HG03039 (cell line): ENCODE measurements around the gene GUK1.

ENCODE experiments used
- ATAC-seq: cut with Tn5 transposase; IDR thresholded peaks from one replicate; pipeline ENCODE4 v1.9.1; 2021; ENCODE audit warnings: mild to moderate bottlenecking, moderate library complexity; ENCODE audit not compliant: unreplicated experiment

GUK1 gene

DNA sequence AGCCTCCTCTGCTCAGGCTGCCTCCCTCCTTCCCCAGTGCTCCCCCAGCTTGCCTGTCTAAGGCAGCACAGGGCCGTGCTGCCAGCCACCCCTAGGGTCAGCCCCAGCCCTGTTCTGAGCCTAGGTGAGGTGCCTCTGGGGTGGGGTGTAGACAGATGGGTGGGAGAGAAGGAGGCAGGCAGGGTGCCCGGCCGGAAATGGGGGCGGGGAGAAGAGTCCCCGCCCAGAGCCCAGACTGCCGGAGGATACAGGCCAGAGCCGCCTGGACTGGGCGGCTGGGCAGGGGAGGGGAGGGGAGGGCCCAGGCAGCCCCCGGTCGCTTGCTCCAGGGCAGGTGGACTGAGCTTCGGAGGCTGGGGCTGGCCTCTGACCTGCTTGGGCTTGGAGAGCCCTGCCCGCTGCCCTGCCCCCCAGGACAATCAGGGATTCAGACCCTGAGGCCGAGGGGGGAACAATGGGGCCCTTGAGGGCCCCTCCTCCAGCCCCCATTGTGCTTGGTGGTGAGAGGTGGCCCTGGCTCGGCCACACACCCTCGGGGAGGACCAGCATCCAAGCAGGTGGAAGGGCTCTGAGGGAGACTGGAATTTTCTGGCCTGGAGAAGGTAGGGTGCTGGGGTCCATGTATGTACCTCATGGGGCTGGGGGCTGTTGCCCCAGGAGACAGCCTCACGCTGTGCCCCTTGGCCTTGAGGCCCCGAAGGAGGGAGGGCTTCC is 9.5 kb downstream of the GUK1 start, which contains the start of gene GJC2:
TSS of gene GJC2 (plus strand) at position 525 of the 714 bp plus-strand sequence. CDS start 7,829 bp downstream, outside the sequence.
- ATAC-seq, result no peak

DNA sequence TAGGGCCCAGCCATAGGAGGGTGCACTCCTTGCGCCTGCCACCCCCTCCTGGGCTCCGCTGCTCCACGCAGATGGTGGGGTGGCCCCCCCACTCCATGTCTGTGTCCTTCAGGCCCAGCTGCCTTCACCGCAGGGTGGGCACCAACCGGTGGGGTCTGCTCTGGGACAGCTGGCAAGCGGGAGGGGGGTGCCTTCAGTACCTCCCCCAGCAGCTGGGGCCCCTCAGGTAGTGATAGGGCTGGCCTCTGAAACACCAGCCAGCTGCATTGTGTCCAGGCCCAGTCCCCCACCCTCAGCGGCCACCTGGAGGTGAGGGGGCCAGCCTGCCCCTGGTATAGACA is 10.0 kb downstream of the GUK1 start:
- ATAC-seq, result no peak

DNA sequence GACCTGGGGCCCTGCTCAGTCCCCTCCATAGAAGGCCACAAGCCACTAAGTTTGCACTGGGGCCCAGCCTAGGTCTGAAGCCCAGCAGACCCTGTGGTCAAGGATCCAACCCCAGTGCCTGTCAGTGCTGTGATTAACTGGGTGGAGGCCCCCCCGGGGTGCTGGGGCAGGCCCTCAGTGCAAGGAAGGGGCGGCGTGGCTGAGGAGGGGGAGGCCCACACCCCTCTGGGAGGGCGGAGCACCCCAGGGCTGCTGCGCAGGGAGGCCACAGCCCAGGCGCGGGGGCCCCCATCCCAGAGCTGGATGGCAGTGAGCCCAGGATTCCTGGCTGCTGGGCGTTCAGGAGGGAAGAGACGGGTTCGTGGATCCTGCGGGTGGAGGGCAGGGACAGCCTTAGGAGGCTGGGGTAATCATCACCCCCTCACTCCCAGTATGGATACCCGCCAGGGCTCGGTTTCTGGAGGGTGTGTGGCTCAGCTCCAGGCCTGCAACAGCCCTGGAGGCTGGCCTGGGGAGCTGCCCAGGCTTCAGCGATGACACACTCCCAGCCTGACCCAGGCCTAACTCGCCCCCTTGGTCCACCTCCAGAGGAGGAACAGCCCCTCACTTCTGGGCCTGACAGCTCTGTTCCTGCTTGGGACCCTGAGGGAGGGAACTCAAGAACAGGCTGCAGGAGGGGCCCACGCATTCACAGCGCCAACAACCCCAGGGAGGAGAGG is 10.5 kb downstream of the GUK1 start:
- no peak for ATAC-seq

DNA sequence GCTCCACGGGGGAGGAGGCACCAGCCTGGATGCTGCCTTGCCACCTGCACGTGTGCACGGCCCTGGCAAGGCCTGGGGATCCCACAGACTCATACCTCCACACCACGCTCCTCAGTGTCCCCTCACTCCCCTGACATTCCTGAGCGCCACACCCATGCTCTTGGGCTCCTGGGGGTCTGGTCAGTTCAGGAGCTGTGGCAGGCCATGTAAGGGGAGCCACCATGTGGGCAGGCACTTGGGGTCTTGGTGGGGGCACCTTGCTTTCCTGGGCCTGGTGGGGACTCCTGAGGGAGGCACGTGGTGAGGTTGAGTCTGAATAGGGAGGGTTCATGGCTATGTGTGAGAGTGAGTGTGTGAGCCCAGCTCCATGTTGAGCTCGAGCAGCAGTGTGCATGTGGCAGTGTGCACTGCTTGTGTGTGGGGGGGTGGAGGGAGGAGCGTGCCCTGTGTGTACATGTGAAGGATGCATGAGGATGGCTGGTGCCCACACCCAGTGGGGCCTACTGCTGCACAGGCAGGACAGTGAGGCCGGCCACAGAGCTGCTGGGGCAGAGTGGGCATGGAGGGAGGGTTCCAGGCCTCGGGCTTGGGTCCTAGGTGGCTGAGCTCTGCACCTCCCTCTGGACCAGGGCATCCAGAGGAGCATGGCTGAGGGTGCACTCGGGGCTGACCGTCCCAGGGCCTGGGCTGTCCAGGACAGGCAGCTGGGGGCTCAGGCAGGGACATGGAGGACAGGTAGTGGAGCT is 11.3 kb downstream of the GUK1 start:
- ATAC-seq, result no peak

DNA sequence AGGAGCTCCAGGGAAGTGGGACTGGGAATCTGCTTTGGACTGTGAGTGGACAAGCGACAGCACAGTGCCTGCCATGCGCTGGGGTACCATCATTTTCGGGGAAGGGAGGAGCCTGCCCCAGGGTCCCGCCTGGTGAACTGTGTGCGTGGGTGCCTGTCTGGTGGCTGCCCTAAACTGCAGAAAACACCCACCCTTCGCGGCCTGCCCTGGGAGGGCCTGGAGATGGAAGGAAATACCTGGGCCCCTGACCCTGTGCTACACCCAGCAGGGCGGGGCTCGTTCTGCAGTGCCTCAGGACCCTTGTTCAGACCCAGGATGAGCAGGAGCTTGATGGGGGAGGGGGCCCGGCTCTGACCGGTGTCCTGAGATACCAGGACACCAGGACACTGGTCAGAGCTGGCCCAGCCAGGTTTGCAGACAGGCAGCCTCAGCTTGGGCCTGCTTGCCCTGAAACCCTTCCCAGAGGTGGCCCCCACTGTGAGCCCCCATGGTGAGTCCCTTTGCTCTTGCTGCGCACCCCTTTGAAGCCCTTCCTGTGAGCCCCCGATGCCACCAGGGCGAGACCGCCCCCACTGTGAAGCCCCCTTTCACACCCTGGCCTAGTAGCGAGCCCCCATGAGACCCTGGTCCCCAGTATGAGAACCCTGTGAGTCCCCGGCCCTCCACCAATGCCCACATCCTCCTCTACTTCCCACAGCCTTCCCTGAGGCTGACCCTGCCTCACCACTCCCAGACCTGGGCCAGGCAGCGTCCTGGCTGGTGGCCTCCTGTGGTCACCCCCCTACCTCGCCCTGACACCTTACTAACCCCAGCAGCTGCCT is 12.2 kb downstream of the GUK1 start:
- ATAC-seq, result no peak

DNA sequence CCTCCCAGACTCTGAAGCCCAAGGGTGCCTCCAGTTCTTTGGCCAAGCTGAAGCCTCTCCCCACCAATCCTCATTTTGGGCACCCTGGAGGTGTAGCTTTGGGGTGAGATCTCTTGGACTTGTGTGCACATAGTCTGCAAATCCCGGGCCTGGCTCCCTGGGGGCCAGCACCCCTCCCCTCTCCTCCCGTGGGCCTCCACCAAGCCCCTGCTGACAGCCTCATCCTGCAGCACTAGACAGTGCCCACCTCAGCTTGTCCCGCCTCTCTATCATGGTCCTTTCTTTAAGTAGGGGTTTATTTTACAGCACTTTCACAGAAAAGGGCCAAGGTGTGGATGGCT is 12.8 kb downstream of the GUK1 start:
- no peak for ATAC-seq

DNA sequence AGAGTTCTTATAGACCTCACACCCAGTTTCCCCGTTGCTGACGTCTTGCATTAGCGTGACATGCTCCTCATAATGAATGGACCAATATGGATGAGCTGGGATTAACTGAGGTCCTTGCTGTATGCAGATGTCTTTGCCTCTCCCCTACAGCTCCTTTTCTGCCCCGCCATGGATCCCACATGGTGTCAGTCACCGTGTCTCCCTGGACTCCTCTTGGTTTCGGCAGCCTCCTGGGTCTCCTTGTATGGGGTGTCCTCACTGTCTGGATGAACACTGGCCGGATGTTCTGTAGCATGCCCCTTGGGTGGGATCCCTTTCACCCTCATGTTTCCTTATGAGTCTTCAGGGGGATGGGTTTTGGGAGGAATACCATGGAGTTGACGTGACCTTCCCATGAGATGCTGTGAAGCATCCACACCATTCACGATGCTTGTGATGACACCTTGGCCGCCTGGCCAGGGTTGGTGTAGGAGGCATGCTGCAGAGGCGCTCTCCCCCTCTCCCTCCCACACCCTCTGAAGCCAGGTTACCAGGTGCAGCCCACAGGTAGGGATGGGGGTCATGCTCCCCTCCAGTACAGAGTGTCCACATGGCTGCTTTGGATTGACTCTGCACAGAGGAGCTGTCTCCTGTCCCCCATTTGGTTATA is 14.1 kb downstream of the GUK1 start:
- no peak for ATAC-seq

DNA sequence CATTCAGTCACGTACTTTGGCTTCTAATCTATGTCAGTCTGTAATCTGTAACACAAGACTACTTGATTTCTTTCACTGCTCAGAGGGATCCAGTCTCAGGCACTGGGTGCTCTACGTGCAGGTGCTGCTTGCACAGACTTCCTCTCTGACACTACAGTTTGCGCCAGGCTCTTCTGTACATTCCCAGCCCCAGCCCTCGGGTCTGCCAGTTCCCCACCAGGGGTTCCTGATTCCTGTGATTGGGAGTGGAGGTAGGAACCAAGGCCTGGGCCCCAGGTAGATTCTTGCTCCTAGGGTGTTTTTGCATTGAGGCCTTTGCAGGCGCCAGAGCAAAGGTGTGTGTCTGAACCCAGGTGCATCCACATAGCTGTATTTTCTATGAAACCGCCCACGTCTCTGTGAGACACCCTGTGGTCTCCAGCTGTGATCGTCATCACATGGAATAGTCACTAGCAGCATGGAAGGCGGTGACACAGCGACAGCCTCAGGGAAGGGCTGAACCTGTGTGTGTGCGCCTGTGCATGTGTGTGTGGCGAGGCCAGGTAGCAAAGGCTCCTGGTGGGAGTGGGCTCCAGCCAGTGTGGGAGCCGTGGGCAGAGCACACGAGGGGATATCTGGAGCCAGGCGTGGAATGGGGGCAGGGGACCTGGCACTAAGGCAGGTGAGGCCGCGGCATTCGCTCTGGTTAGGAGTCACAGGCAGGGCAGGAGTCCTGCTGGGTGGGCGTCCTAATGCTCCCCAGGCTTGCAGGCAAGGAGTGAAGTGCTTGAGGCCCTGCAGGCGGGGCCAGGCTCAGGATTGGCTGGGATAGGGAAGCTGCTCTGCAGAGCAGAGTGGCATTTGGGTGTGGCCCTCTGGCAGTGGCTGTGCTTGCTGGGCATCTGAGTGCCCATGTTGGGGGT is 14.8 kb downstream of the GUK1 start:
- ATAC-seq, result no peak

DNA sequence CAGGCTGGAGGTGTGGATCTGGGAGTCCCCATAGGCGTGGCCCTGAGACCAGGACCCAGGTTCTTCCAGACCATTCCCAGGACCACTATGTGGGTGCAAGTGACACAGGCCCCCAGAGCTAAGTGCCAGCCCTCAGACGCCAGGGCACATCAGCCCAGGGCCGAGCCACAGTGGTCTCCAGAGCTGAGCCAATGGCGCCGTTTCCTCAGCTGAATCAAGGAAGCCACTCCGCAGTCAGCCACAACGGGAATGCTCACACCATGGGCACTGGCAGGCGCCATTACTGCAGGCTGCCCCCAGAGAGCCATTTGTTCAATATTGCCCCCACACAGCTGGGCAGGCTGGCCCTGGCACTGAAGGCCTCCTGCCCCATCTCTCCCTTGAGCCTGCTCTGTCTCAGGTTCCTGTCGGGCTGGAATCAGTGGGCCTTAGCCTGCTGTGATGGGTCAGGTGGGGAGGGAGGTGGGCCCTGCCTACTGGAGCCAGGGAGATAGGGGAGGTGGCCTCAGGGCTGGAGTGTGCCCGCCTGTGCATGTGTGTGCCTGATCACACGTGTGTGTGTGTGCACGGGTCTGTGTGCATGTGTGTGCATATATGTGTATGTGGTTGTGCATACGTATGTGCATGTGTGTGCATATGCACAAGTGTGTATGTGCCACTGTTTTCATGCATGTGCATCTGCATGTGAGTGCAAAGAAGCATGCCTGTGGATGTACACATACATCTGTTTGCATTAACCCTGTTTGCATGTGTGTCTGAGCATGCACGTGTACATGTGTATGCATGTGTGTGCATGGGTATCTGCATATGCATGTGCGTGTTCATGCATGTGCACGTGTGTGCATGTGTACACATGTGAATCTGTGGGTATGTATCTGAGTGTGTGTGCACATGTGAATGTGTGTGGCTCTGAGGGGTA is 15.8 kb downstream of the GUK1 start:
- ATAC-seq, result no peak

DNA sequence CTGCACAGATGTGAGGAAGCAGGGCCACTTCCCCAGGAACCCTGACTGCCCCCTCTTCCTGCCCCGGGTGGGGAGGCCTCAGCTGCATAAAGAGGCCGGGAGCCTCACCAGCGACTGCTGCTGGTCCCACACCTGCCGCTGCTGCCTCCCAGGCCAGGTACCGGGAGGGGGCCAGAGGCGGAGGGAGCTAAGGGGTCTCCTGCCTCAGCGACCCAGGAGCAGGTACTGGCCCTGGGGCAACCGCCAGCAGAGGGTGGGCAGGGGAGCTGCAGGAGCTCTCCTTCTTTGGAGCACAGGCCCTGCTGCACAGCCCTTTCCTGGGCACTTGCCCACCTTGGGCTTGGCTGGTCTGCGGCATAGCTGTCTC is 16.4 kb downstream of the GUK1 start:
- no peak for ATAC-seq

DNA sequence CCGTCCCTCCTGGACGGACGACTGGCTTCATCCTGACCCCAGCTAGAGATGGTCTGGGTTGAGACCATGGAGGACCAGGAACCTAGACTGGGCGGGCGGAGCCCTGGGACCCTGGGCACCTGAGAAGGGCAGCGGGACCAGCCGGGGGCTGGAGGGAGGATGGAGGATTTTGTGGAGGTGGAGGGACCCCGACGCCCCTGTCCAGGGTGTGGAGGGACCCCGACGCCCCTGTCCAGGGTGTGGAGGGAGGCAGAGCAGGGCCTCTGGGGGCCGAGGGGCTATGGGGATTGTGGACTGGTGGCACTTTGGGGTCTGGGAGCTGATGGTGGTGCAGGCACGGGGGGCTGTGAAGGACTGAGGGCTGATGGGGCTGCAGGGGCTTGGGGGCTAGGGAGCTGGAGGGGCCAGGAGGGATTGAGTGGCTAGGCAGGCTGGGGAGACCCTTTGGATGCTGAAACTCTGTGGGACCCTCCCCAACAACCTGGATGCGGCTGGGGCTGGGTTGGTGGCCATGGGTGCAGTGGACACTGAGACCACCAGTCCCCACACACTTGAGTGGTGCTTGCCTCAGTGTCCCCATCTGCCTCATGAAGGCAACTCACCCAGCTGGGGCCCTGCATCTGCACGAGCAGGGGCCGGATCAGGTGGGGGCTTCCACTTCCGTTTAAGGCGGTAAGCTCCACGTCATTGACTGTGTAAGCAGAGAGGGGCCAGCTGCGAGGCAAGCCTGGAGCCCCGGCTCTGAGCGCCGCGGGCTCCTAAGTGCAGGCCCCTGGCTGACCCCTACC is 17.1 kb downstream of the GUK1 start:
- no peak for ATAC-seq

DNA sequence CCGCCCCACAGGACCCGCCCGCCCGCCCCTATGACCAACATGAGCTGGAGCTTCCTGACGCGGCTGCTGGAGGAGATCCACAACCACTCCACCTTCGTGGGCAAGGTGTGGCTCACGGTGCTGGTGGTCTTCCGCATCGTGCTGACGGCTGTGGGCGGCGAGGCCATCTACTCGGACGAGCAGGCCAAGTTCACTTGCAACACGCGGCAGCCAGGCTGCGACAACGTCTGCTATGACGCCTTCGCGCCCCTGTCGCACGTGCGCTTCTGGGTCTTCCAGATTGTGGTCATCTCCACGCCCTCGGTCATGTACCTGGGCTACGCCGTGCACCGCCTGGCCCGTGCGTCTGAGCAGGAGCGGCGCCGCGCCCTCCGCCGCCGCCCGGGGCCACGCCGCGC is 17.6 kb downstream of the GUK1 start:
- no peak for ATAC-seq

DNA sequence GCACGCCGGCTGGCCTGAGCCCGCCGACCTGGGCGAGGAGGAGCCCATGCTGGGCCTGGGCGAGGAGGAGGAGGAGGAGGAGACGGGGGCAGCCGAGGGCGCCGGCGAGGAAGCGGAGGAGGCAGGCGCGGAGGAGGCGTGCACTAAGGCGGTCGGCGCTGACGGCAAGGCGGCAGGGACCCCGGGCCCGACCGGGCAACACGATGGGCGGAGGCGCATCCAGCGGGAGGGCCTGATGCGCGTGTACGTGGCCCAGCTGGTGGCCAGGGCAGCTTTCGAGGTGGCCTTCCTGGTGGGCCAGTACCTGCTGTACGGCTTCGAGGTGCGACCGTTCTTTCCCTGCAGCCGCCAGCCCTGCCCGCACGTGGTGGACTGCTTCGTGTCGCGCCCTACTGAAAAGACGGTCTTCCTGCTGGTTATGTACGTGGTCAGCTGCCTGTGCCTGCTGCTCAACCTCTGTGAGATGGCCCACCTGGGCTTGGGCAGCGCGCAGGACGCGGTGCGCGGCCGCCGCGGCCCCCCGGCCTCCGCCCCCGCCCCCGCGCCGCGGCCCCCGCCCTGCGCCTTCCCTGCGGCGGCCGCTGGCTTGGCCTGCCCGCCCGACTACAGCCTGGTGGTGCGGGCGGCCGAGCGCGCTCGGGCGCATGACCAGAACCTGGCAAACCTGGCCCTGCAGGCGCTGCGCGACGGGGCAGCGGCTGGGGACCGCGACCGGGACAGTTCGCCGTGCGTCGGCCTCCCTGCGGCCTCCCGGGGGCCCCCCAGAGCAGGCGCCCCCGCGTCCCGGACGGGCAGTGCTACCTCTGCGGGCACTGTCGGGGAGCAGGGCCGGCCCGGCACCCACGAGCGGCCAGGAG is 18.3 kb downstream of the GUK1 start:
- ATAC-seq, result no peak

DNA sequence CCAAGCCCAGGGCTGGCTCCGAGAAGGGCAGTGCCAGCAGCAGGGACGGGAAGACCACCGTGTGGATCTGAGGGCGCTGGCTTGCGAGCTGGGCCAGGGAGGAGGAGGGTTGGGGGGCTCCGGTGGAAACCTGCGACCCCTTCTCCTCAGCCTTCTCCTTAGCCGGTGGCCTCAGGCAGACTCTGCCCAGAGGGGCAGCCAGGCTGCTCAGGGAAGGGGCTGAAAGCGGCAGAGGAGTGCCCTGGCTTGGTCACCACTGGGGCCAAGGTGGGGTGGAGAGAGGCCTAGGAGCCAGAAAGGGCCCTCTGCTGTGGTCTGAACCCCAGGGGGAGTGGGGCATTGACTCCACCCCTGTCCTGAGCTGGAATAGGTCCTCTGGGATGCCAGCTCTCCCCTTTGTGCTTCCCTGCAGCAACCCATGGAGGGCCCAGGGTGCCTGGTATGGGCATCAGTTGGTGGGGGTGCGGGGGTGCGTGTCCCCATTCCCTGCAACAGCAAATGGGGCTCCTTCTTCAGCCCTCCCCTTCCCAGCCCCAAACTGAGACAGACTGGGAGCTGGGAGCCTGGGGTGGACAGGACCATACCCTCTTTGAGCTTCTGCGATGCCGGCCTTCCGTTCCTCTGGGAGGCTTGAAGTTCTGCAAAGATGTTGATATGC is 19.1 kb downstream of the GUK1 start:
- ATAC-seq, result no peak

DNA sequence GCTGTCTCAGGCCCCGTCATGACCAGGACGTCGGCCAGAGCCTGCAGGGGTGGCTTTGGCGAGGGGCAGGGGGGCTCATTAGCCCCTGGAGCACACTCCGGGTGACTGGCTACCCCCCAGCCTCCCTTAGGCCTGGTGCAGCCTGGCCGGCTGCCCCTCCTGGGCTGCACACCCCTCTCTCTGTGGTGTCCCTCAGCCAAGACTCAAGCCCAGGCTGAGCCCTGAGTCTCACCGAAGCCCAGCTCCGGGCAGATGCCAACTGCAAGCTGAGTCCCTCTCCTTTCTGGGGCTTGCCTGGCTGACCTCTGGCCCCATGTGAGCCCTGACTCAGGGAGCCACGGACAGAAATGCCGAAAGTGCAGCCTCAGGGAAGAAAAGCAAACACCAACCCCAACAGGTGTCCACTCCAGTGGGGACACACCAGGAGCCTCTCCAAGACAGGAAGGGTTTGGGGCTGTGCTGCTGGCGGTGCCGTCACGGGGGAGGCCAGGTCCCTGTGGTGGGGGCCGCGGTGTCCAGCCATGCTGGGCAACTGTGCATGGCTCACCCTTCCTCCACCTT is 20.2 kb downstream of the GUK1 start:
- no peak for ATAC-seq

DNA sequence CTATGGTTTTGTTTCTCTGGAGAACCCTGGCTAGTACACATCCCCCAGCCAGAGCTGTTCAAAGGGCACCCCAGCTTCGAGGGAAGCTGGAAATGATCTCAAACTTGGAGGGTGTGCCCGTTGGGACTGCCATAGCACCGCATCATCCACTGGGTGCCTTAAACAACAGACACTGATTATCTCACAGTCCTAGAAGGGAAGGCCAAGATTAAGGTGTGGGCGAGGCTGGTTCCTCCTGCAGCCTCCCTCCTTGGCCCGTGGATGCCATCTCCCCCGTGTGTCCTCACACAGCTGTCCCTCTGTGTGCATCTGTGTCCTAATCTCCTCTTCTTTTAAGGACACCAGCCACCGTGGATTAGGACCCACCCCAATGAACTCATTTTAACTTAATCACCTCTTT is 21.3 kb downstream of the GUK1 start:
- ATAC-seq, result no peak
